ENCODE data around the gene BRD3OS.
A peak's percentile ranks its signal among the peaks of the same experiment; 100 is the strongest.

BRD3OS gene

DNA sequence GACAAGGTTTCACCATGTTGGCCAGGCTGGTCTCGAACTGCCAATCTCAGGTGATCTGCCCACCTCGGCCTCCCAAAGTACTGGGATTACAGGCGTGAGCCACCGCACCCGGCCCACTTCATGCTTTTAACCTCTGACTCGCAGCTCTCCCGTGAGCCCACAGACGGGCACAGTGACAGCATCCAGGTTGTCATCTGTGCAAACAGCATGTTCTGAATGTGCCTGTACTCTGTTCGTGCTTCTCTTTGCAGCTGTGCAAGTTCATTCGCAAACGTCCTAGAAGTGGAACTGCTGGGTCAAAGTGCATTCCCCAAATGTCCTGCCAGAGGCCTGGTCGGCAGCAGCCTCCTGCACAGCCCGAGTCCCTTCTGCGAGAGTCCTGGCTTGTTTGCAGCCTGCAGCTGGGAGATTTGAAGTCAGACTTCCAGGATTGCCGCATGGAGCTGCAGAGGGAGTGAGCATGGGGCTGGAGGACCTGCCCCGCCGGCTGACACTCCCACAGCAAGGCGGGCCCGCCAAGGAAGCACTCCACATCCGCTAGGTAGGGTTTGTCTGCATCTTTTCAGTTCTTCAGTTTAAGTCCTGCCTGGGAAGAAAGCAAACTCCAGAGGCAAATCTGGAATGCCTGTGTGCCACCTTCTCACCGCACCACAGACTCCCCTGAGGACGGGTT lies 3.4 kb downstream of the BRD3OS start:
- no peak overlapping the region for H3K4me3 Mint-ChIP-seq
- H3K27ac Mint-ChIP-seq = no peak overlapping the region
- peaks cover 6% of the 10 kb centered on the region for H3K27me3 Mint-ChIP-seq (ENCODE audit: low read depth, poor library complexity)
- TF ChIP-seq, protein P1, sequence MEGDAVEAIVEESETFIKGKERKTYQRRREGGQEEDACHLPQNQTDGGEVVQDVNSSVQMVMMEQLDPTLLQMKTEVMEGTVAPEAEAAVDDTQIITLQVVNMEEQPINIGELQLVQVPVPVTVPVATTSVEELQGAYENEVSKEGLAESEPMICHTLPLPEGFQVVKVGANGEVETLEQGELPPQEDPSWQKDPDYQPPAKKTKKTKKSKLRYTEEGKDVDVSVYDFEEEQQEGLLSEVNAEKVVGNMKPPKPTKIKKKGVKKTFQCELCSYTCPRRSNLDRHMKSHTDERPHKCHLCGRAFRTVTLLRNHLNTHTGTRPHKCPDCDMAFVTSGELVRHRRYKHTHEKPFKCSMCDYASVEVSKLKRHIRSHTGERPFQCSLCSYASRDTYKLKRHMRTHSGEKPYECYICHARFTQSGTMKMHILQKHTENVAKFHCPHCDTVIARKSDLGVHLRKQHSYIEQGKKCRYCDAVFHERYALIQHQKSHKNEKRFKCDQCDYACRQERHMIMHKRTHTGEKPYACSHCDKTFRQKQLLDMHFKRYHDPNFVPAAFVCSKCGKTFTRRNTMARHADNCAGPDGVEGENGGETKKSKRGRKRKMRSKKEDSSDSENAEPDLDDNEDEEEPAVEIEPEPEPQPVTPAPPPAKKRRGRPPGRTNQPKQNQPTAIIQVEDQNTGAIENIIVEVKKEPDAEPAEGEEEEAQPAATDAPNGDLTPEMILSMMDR (IDR thresholded peaks at IDR 0.05) = no peak
- H3K4me1 Mint-ChIP-seq = peaks cover 29% of the 10 kb centered on the region
- H3K36me3 Mint-ChIP-seq (ENCODE audit: low read depth) = peaks cover 38% of the 10 kb centered on the region
- DNase-seq = no peak
- no peaks in the 10 kb centered on the region for H3K9me3 Mint-ChIP-seq

DNA sequence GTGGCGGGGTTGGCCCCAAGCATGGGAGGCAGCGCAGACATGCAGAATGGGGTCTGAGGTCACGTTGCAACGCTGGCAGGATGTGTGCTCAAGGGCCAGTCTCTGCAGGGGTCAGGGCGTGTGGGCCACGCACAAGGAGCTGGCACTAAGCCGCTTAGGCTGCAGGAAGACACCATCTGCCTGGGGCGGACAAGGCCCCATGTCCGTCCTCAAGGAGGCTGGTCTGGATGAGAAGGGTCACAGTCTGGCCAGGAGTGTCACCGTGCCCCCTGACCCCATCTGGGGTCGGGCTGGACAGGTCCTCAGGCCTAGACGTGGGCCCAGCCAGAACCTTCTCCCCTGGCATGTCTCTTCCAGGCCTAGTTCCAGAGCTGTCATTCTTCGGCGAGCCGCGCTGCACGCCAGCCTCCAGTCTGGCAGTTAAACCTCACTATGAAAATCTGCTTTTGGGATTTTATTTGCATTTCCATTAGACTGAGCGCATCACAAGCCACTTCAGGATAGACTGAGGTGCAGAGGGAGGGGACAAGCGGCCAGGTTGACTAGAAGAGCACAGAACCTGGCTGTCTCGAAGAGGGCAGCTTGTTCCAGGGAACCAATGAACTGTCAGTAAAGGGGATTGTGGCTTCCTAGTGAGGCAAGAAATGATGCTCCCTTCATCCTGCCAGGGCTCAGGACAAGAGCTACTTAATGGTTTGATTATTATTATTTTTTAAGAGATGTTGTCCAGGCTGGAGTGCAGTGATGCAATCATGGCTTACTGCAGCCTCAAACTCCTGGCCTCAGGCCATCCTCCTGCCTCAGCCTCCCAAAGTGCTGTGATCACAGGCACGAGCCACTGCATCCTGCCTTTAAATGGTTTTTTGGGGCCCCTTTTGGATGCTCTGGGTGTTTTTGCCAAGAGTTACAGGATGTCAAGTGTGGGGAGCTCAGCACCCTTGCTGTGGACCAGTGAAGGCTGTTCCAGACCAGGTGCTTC lies 4.3 kb downstream of the BRD3OS start:
- H3K9me3 Mint-ChIP-seq = no peaks in the 10 kb centered on the region

DNA sequence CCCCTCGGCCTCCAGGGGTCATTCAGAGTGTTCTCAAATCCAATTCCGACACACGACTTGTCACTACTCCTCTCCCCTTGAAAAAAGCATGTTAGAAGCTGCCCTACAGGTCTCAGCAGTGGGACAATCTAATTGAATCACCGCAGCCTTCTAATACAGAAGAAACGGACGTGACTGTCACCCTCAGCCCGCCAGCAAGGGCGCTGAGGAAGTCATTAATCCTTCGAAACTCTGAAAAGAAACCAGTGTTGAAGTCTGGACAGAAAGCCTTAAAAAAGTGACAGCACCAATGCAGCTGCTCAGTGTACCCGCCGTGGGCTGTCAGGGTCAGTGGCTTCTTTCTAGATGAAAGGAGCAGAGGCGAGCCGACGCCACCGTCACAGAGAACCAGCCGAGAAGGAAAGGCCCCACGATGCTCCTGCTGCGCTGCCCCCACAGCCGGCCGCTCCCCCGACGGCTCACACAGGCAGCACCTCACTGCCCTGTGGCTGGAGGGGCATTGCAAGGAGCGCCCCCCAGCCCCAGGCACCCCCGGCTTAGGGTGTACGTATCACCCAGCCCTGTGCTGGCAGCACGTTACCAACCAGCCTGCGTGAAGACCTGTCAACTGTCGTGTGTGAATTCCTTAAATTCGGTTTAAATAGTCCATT lies 5.7 kb downstream of the BRD3OS start:
- Mint-ChIP-seq H3K9me3 (no peaks in the 10 kb centered on the region), H3K4me1 (peaks cover 21% of the 10 kb centered on the region), H3K4me3 (no peak overlapping the region), H3K27ac (peak overlapping the region; percentile 95), H3K27me3 (ENCODE audit: low read depth, poor library complexity) (no peaks in the 10 kb centered on the region), H3K36me3 (ENCODE audit: low read depth) (peaks cover 56% of the 10 kb centered on the region)
- DNase-seq = no peak
- TF ChIP-seq, protein P1 (IDR thresholded peaks at IDR 0.05) = no peak

More for the DNA sequence above, 4.3 kb downstream of the BRD3OS start:
- Mint-ChIP-seq H3K4me3 (no peak overlapping the region), H3K27ac (peak overlapping the region; percentile 36), H3K27me3 (ENCODE audit: low read depth, poor library complexity) (no peaks in the 10 kb centered on the region), H3K4me1 (peaks cover 25% of the 10 kb centered on the region), H3K36me3 (ENCODE audit: low read depth) (peaks cover 42% of the 10 kb centered on the region)
- TF ChIP-seq, protein P1 (IDR thresholded peaks at IDR 0.05) = no peak
- no peak for DNase-seq

DNA sequence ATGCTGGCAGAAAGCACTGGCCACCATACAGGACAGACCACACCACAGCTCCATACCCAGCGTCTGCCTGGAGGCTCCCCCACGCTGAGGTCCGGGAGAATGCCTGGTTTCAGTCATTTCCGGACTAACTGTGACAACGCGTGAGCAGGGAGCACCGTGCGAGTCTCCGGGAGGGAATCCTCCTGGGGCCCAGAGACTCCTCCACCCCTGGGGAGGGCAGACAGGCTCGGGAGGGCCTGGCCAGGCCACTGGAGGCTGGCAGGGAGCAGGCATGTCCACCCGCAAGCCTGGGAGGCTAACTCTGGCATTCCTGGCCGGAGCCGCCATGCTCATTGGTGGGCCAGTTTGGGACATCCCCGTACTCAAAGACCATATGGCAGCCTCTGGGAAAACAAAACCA lies 6.5 kb downstream of the BRD3OS start:
- no peaks in the 10 kb centered on the region for H3K27me3 Mint-ChIP-seq (ENCODE audit: low read depth, poor library complexity)
- DNase-seq = no peak
- H3K4me1 Mint-ChIP-seq = peaks cover 12% of the 10 kb centered on the region
- no peaks in the 10 kb centered on the region for H3K9me3 Mint-ChIP-seq
- TF ChIP-seq, protein P1 (IDR thresholded peaks at IDR 0.05) = no peak
- no peak overlapping the region for H3K27ac Mint-ChIP-seq
- H3K4me3 Mint-ChIP-seq = no peak overlapping the region
- H3K36me3 Mint-ChIP-seq (ENCODE audit: low read depth) = peaks cover 63% of the 10 kb centered on the region

DNA sequence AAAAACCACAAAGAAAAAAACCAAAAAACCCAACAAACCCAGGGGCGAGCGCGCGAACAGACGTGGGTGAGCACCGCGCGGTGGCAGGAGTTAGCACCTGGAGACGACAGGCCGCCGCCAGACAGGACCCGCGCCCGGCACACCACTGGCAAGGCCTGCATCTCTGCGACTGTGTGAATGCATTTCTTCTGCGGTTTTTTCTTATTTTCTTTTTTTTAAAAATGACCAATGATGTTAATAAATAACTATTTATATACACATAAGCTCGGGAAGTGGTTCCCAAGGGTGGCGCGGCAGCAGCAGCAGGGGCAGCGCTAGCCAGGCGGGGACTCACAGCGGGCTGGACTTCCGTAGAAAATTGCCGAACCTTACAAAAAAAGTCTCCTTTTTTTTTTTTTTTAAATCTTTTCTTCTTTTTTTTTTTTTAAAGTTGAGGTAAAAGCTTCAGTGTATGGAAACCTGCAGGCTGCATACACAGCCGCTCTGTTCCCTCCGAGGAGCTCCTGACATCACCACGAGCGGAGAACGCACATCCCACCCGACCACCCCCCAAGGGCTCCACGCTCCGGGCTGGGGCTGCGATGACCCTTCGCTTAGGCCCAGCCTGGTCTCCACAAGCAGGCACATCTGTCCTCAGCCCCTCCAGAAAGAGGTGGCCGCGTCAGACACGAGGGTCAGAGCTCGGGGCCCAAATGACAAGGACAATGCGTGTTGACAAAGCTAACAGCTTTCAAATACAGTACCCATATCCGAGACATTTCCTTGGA lies 7.4 kb downstream of the BRD3OS start:
- peak overlapping the region; percentile 51 for H3K27ac Mint-ChIP-seq
- TF ChIP-seq, protein P1 (IDR thresholded peaks at IDR 0.05) = no peak
- no peaks in the 10 kb centered on the region for H3K27me3 Mint-ChIP-seq (ENCODE audit: low read depth, poor library complexity)
- DNase-seq = no peak
- H3K4me3 Mint-ChIP-seq = no peak overlapping the region
- H3K4me1 Mint-ChIP-seq = peaks cover 8% of the 10 kb centered on the region
- H3K36me3 Mint-ChIP-seq (ENCODE audit: low read depth) = peaks cover 64% of the 10 kb centered on the region
- peaks cover under 1% of the 10 kb centered on the region for H3K9me3 Mint-ChIP-seq

All from nephron progenitor cell (in vitro differentiated cells).